IMR-90 (cell line): ENCODE measurements around the gene ZNG1C. TPM values are rescaled to one million over a fixed set of nuclear protein-coding genes. Genes with fewer than 3 reads are reported as not detected.
"Not testable (repeated sequence)": the region's sequence is repeated elsewhere in the genome, so short reads cannot be mapped to it uniquely, and the experiment has no call there.

Experiments
- ATAC-seq: fragments of 200-7000 bp; cut with Tn5 transposase; 2 replicates; pipeline ENCODE4 v1.9.1; 2020; ENCODE audit warnings: low read depth, mild to moderate bottlenecking, moderate library complexity
- BruUV-seq: library from RNA; stranded (reverse); fragments of 400-500 nt; replicated peaks from 2 replicates; lab custom pipeline; 2021; lab: Mats Ljungman, UMichigan
- CTCF ChIA-PET: fragments of 300-600 bp; formaldehyde crosslinking; extraction: SDS; loops from one replicate; lab custom pipeline; 2021; ENCODE audit warnings: antibody characterized with exemption; lab: Yijun Ruan, JAX
- POLR2A ChIA-PET: fragments of 300-600 bp; sonication (Branson Sonifier 250); formaldehyde crosslinking; loops from one replicate; lab custom pipeline; 2022; ENCODE audit warnings: antibody characterized with exemption; ENCODE audit not compliant: unreplicated experiment; lab: Charles Lee
- DNase-seq: peaks from one replicate; pipeline ENCODE4 v3.0.0; 2013
- H2AFZ ChIP-seq: replicated peaks from 2 replicates; pipeline ENCODE3; 2013; ENCODE audit warnings: low read length, mild to moderate bottlenecking; ENCODE audit not compliant: poor library complexity
- H2AK5ac ChIP-seq: 2 replicates; pipeline ENCODE4 v1.6.1; 2013; ENCODE audit warnings: low read depth, low read length, inconsistent platforms
- H2AK9ac ChIP-seq: replicated peaks from 2 replicates; pipeline ENCODE3; 2013; ENCODE audit warnings: mild to moderate bottlenecking, low read depth, low read length, moderate library complexity; ENCODE audit not compliant: poor library complexity
- H2BK120ac ChIP-seq: 2 replicates; pipeline ENCODE4 v1.6.1; 2013; ENCODE audit warnings: low read depth, low read length, inconsistent platforms
- H2BK15ac ChIP-seq: 3 replicates; pipeline ENCODE4 v1.6.1; 2013; ENCODE audit warnings: low read depth, low read length, inconsistent platforms
- H2BK20ac ChIP-seq: 2 replicates; pipeline ENCODE4 v1.6.1; 2013; ENCODE audit warnings: low read depth, mild to moderate bottlenecking, inconsistent platforms, low read length, moderate library complexity
- H2BK5ac ChIP-seq: 2 replicates; pipeline ENCODE4 v1.6.1; 2013; ENCODE audit warnings: mild to moderate bottlenecking, low read depth, low read length, inconsistent platforms; ENCODE audit not compliant: poor library complexity, severe bottlenecking
- H3K14ac ChIP-seq: replicated peaks from 2 replicates; pipeline ENCODE4 v1.6.1; 2013; ENCODE audit warnings: low read depth, low read length, inconsistent platforms
- H3K18ac ChIP-seq: 2 replicates; pipeline ENCODE4 v1.6.1; 2013; ENCODE audit warnings: low read depth, low read length, control low read depth
- H3K23ac ChIP-seq: 2 replicates; pipeline ENCODE4 v1.6.1; 2013; ENCODE audit warnings: low read depth, low read length, inconsistent platforms
- H3K27ac ChIP-seq: 2 replicates; pipeline ENCODE4 v1.5.1; 2013; ENCODE audit warnings: mild to moderate bottlenecking, control low read depth, low read length; ENCODE audit not compliant: insufficient read depth
- H3K27me3 ChIP-seq: 2 replicates; pipeline ENCODE4 v1.6.1; 2013; ENCODE audit warnings: low read length; ENCODE audit not compliant: control insufficient read depth, insufficient read depth
- H3K36me3 ChIP-seq: 2 replicates; pipeline ENCODE4 v1.6.1; 2013; ENCODE audit warnings: low read length, mixed read lengths; ENCODE audit not compliant: control insufficient read depth, insufficient read depth
- H3K4ac ChIP-seq: 2 replicates; pipeline ENCODE4 v1.6.1; 2013; ENCODE audit warnings: low read depth, low read length, inconsistent platforms
- H3K4me1 ChIP-seq: 2 replicates; pipeline ENCODE4 v1.6.1; 2013; ENCODE audit warnings: low read length, mixed read lengths; ENCODE audit not compliant: control insufficient read depth, insufficient read depth
- H3K4me2 ChIP-seq: 2 replicates; pipeline ENCODE4 v1.6.1; 2013; ENCODE audit warnings: low read depth, mild to moderate bottlenecking, control low read depth, low read length, moderate library complexity
- H3K4me3 ChIP-seq: 2 replicates; pipeline ENCODE4 v1.5.1; 2013; ENCODE audit warnings: low read depth, mild to moderate bottlenecking, control low read depth, low read length, moderate library complexity; ENCODE audit not compliant: insufficient read depth
- H3K56ac ChIP-seq: 2 replicates; pipeline ENCODE4 v1.6.1; 2013; ENCODE audit warnings: low read length, inconsistent platforms; ENCODE audit not compliant: insufficient read depth; ENCODE audit errors: extremely low read depth
- H3K79me1 ChIP-seq, 2 experiments: 2 replicates each; pipeline ENCODE4 v1.6.1; 2013; ENCODE audit warnings: low read length in 2 of 2, inconsistent platforms in 1 of 2, low read depth in 1 of 2
- H3K9ac ChIP-seq: 2 replicates; pipeline ENCODE4 v1.6.1; 2013; ENCODE audit warnings: low read depth, low read length, control low read depth
- H3K9me1 ChIP-seq: 2 replicates; pipeline ENCODE4 v1.6.1; 2013; ENCODE audit warnings: low read length, inconsistent platforms; ENCODE audit not compliant: insufficient read depth
- H3K9me3 ChIP-seq: 2 replicates; pipeline ENCODE4 v1.6.1; 2013; ENCODE audit warnings: low read length; ENCODE audit not compliant: control insufficient read depth, insufficient read depth
- H4K20me1 ChIP-seq: 2 replicates; pipeline ENCODE4 v1.6.1; 2013; ENCODE audit warnings: low read length, inconsistent platforms; ENCODE audit not compliant: insufficient read depth
- H4K5ac ChIP-seq: 2 replicates; pipeline ENCODE4 v1.6.1; 2013; ENCODE audit warnings: mild to moderate bottlenecking, low read depth, low read length, control low read depth
- H4K8ac ChIP-seq, 2 experiments: 2 replicates each; pipeline ENCODE4 v1.6.1; 2013; ENCODE audit warnings: low read depth in 2 of 2, low read length in 2 of 2, control low read depth in 1 of 2, inconsistent platforms in 1 of 2
- H4K91ac ChIP-seq: 2 replicates; pipeline ENCODE4 v1.6.1; 2013; ENCODE audit warnings: low read depth, low read length, inconsistent platforms; ENCODE audit not compliant: insufficient read depth
- WGBS, 2 experiments: methylation state at CpG; one replicate each; pipeline versions ENCODE4 v1.1.5 to v1.1.7; 2013; ENCODE audit warnings: missing lambda C conversion rate in 2 of 2; ENCODE audit not compliant: insufficient read length in 1 of 2; ENCODE audit errors: extremely low coverage in 2 of 2; 5-methylcytosine and 5-hydroxymethylcytosine counted together
- dilution Hi-C: fragments of 300-500 bp; cut with HindIII; formaldehyde crosslinking; loops from one replicate; pipeline ENCODE4 v1.14.3; 2018; ENCODE audit warnings: low sequenced_read_pairs; ENCODE audit not compliant: unreplicated experiment
- in situ Hi-C: fragments of 300-500 bp; cut with MboI; formaldehyde crosslinking; loops from 3 replicates; pipeline ENCODE4 v1.14.3; 2019; ENCODE audit warnings: low sequenced_read_pairs, inconsistent platforms, mixed read lengths
- intact Hi-C: fragments of 100-400 bp; cut with micrococcal nuclease; formaldehyde crosslinking; loops from 2 replicates; pipeline ENCODE4 v1.10.0; 2022
- polyA plus RNA-seq, 3 experiments: library from polyadenylated mRNA; depleted of rRNA; stranded (reverse); fragments of >200 nt; gene quantifications; 2 replicates each; pipeline ENCODE4 v1.2.3, GENCODE V29; 2012; ENCODE audit warnings: low replicate concordance in 1 of 3
- total RNA-seq: library from RNA; depleted of rRNA; stranded (reverse); fragments of >200 nt; gene quantifications from 2 replicates; pipeline ENCODE4 v1.2.3, GENCODE V29; 2012

The ZNG1C gene
- total and polyA plus RNA-seq, 2 of the 4 experiments (the other 2 are of a cell fraction): 3.4 to 19.0 TPM

- H2BK120ac ChIP-seq, DNase-seq, H3K27me3 ChIP-seq, H3K36me3 ChIP-seq, H2AFZ ChIP-seq, H3K9me3 ChIP-seq, H3K14ac ChIP-seq, BruUV-seq, H3K27ac ChIP-seq, H2AK9ac ChIP-seq, ATAC-seq, POLR2A ChIA-PET, H2BK5ac ChIP-seq, H3K4me1 ChIP-seq, H3K56ac ChIP-seq, H3K18ac ChIP-seq, H3K9me1 ChIP-seq, H3K23ac ChIP-seq, H3K79me1 ChIP-seq, H3K4me2 ChIP-seq, H4K5ac ChIP-seq, H2AK5ac ChIP-seq, H4K91ac ChIP-seq, in situ Hi-C loops, H3K4me3 ChIP-seq, H2BK15ac ChIP-seq, H2BK20ac ChIP-seq, H3K9ac ChIP-seq, H4K8ac ChIP-seq, dilution Hi-C loops, H3K4ac ChIP-seq, H4K20me1 ChIP-seq: not testable (repeated sequence)
- whole genome bisulfite sequencing, 2 experiments: no CpG with 5 or more reads among the region's 4 CpGs
- intact Hi-C loops: loop anchor here (2.0 to 10.0 kb wide), 2 partner anchors 164 to 652 kb away; no protein-coding TSS in a partner anchor
- CTCF ChIA-PET: interaction anchor here (0.6 kb wide), 2 partner anchors 164 to 217 kb away, joined by 3 to 4 read pairs; no protein-coding TSS in a partner anchor
These were observed 101.5 kb downstream of the ZNG1C start for GRCh38 chr9:68343242-68343641.

- intact Hi-C loops: loop anchor here (2.0 to 10.0 kb wide), 2 partner anchors 163 to 651 kb away; no protein-coding TSS in a partner anchor
- H2AFZ ChIP-seq, H4K5ac ChIP-seq, H2AK5ac ChIP-seq, H3K36me3 ChIP-seq, H3K4me3 ChIP-seq, H3K9me1 ChIP-seq, H3K27ac ChIP-seq, H3K56ac ChIP-seq, DNase-seq, H2AK9ac ChIP-seq, H3K27me3 ChIP-seq, H3K79me1 ChIP-seq, H4K91ac ChIP-seq, H3K18ac ChIP-seq, H3K4me2 ChIP-seq, ATAC-seq, in situ Hi-C loops, H4K8ac ChIP-seq, BruUV-seq, H3K14ac ChIP-seq, H4K20me1 ChIP-seq, H2BK120ac ChIP-seq, dilution Hi-C loops, H2BK15ac ChIP-seq, H3K4me1 ChIP-seq, H2BK20ac ChIP-seq, H2BK5ac ChIP-seq, H3K9ac ChIP-seq, POLR2A ChIA-PET, H3K4ac ChIP-seq, CTCF ChIA-PET, H3K23ac ChIP-seq, H3K9me3 ChIP-seq: not testable (repeated sequence)
- no CpG with 5 or more reads among the region's 4 CpGs for WGBS, 2 experiments
These were observed 102.2 kb downstream of the ZNG1C start for GRCh38 chr9:68343992-68344391.
